Osteocyte (in vitro differentiated cells): ENCODE data around the gene ABLIM1. TPM values are rescaled to one million over a fixed set of nuclear protein-coding genes. Genes with fewer than 3 reads are reported as not detected.
A peak's percentile ranks its signal among the peaks of the same experiment; 100 is the strongest.

Experiments used
- DNase-seq: peaks from one replicate; pipeline ENCODE4 v3.0.0; 2021; ENCODE audit warnings: mixed read lengths; ENCODE audit not compliant: unreplicated experiment; ENCODE audit errors: extremely low spot score
- H3K27ac Mint-ChIP-seq: one replicate; pipeline ENCODE4 v1.8.0; 2021; ENCODE audit warnings: mild to moderate bottlenecking, mixed read lengths; ENCODE audit not compliant: unreplicated experiment
- H3K27me3 Mint-ChIP-seq: one replicate; pipeline ENCODE4 v1.8.0; 2021; ENCODE audit warnings: mixed read lengths; ENCODE audit not compliant: unreplicated experiment
- H3K36me3 Mint-ChIP-seq: one replicate; pipeline ENCODE4 v1.8.0; 2021; ENCODE audit warnings: mixed read lengths; ENCODE audit not compliant: unreplicated experiment
- H3K4me1 Mint-ChIP-seq: one replicate; pipeline ENCODE4 v1.8.0; 2021; ENCODE audit warnings: mixed read lengths; ENCODE audit not compliant: unreplicated experiment
- H3K4me3 Mint-ChIP-seq: one replicate; pipeline ENCODE4 v1.8.0; 2021; ENCODE audit warnings: mild to moderate bottlenecking, moderate library complexity, mixed read lengths; ENCODE audit not compliant: unreplicated experiment
- H3K9me3 Mint-ChIP-seq: one replicate; pipeline ENCODE4 v1.8.0; 2021; ENCODE audit warnings: mixed read lengths; ENCODE audit not compliant: unreplicated experiment
- CTCF ChIP-seq: fragments of 200-600 bp; sonication (generic); IDR thresholded peaks from 2 replicates; pipeline ENCODE4 v1.5.0; 2021; ENCODE audit warnings: antibody characterized with exemption, mild to moderate bottlenecking, moderate library complexity
- total RNA-seq: library from RNA; stranded (reverse); gene quantifications from 2 replicates; pipeline ENCODE4 v1.2.1, GENCODE V29; 2021

Gene ABLIM1
- total RNA-seq, 1 donor from 2014 or later: 39.0 TPM

GRCh38 chr10:114485696-114486400 is 172.2 kb downstream of the ABLIM1 start:
- Mint-ChIP-seq H3K4me1 (peaks cover 4% of the 10 kb centered on the region), H3K9me3 (peaks cover 9% of the 10 kb centered on the region), H3K27me3 (no peaks in the 10 kb centered on the region), H3K27ac (peak overlapping the region; percentile 33), H3K36me3 (peaks cover 25% of the 10 kb centered on the region), H3K4me3 (no peak overlapping the region)
- no peak for DNase-seq
- TF ChIP-seq CTCF: no peak

- Mint-ChIP-seq H3K4me1 (peaks cover 6% of the 10 kb centered on the region), H3K27me3 (no peaks in the 10 kb centered on the region), H3K9me3 (peaks cover 9% of the 10 kb centered on the region), H3K36me3 (peaks cover 24% of the 10 kb centered on the region), H3K27ac (no peak overlapping the region), H3K4me3 (no peak overlapping the region)
- TF ChIP-seq CTCF: no peak
- DNase-seq: no peak
Observed at GRCh38 chr10:114483575-114483974, 174.5 kb downstream of the ABLIM1 start.

GRCh38 chr10:114482480-114483304 is 175.4 kb downstream of the ABLIM1 start:
- no peak overlapping the region for H3K4me3 Mint-ChIP-seq
- peaks cover 10% of the 10 kb centered on the region for H3K4me1 Mint-ChIP-seq
- no peak for TF ChIP-seq CTCF
- no peak overlapping the region for H3K27ac Mint-ChIP-seq
- H3K9me3 Mint-ChIP-seq: peaks cover 9% of the 10 kb centered on the region
- H3K27me3 Mint-ChIP-seq: no peaks in the 10 kb centered on the region
- peaks cover 24% of the 10 kb centered on the region for H3K36me3 Mint-ChIP-seq
- no peak for DNase-seq

- peaks cover 20% of the 10 kb centered on the region for H3K36me3 Mint-ChIP-seq
- H3K4me1 Mint-ChIP-seq: peaks cover 10% of the 10 kb centered on the region
- H3K27ac Mint-ChIP-seq: no peak overlapping the region
- no peak for DNase-seq
- peaks cover 9% of the 10 kb centered on the region for H3K9me3 Mint-ChIP-seq
- H3K27me3 Mint-ChIP-seq: no peaks in the 10 kb centered on the region
- TF ChIP-seq CTCF: no peak
- no peak overlapping the region for H3K4me3 Mint-ChIP-seq
Observed at GRCh38 chr10:114481055-114481454, 177.0 kb downstream of the ABLIM1 start.

GRCh38 chr10:114479836-114480235 is 178.2 kb downstream of the ABLIM1 start:
- Mint-ChIP-seq H3K4me3 (no peak overlapping the region), H3K9me3 (peaks cover 2% of the 10 kb centered on the region), H3K27ac (no peak overlapping the region), H3K36me3 (peaks cover 11% of the 10 kb centered on the region), H3K27me3 (no peaks in the 10 kb centered on the region), H3K4me1 (peaks cover 6% of the 10 kb centered on the region)
- no peak for TF ChIP-seq CTCF
- DNase-seq: no peak
